GM19452 (cell line): ENCODE measurements around the gene ENTREP3.
"Not testable (repeated sequence)": the region's sequence is repeated elsewhere in the genome, so short reads cannot be mapped to it uniquely, and the experiment has no call there.

Experiments
- ATAC-seq: cut with Tn5 transposase; IDR thresholded peaks from one replicate; pipeline ENCODE4 v1.9.1; 2021; ENCODE audit not compliant: unreplicated experiment

Gene ENTREP3

DNA sequence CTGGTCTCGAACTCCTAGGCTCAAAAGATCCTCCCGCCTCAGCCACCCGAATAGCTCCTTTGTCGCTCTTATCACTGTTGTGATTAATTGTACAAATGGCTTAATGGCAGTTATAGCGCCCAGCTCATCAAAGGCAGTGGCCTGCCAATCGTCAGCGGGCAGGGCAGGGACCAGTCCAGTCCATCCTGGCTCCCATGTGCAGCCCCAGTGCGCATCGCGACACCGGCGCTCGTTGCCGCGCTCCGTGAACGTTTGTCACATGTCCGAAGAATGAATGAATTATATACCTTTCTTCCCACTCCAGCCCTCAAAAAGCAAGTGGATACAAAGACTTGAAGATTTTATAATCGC, 28.4 kb downstream of the ENTREP3 start:
- ATAC-seq, result peak; percentile 35

- ATAC-seq, result peak; percentile 15
These were observed 28.9 kb downstream of the ENTREP3 start for GRCh38 chr1:155226188-155226909.

DNA sequence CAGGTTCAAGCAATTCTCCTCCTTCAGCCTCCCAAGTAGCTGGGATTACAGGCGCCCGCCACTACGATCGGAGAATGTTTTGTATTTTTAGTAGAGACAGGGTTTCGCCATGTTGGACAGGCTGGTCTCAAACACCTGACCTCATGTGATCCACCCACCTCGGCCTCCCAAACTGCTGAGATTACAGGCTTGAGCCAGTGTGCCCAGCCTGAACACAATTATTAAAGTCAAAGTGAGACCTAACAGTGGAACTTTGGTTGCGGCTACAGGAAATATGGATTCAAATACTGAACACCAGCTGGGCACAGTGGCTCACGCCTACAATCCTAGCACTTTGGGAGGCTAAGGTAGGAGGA, 29.9 kb downstream of the ENTREP3 start:
- not testable (repeated sequence) for ATAC-seq

GRCh38 chr1:155223047-155223446, 32.2 kb downstream of the ENTREP3 start:
- ATAC-seq, result no peak

- ATAC-seq, result not testable (repeated sequence)
These were observed 34.9 kb downstream of the ENTREP3 start for GRCh38 chr1:155220211-155220965.

DNA sequence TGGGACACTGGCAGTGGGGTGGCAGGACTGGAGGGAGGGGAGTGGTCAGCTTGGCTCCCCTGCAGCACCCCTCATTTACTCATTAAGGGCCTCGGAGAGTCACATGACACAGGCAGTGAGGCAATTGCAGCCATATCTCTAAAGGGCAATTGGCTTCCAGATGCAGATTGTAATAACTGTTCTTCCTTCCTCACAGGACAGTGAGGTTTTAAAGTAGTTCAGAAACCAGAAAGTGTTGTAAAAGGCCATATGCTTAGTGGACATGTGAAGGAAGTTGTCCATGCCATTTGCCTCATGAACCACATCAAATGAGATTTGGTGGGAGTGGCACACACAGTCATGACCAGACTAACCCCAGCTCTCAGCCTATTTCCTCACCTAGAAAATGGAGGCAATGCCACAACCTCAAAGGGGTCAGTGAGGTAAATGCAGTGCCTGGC, 35.7 kb downstream of the ENTREP3 start:
- ATAC-seq, result no peak

DNA sequence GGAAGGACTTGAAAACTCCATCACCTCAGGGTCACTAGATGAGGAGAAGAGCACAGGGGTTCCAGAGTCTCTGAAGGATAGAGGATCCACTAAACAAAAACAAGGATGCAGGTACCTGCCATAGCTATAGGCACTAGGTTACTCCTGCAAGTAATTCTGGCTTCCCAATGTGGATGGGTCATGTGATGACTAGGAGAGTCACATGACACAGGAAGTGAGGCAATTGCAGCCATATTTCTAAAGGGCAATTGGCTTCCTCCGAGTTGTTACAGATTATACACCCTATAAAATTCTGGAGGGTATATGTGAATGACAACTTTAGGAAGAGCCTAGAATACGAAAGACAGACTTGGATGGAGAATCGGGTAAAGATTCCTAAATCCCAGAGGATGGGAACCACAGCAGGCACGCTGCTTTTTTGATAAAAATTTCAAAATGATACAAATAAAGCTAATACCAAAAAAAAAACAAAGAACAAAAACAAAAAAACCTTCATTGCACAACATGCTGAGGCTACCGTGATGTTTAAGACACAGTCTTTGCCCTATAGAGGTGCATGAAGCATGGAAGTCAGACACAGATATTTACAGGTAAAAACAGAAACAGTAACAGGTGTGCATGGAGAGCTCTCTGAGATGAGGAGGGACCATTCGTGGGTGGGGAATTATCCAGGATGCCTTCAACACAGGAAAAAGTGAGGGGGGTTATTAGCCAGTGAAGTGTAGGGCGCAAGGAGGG, 36.3 kb downstream of the ENTREP3 start:
- no peak for ATAC-seq

DNA sequence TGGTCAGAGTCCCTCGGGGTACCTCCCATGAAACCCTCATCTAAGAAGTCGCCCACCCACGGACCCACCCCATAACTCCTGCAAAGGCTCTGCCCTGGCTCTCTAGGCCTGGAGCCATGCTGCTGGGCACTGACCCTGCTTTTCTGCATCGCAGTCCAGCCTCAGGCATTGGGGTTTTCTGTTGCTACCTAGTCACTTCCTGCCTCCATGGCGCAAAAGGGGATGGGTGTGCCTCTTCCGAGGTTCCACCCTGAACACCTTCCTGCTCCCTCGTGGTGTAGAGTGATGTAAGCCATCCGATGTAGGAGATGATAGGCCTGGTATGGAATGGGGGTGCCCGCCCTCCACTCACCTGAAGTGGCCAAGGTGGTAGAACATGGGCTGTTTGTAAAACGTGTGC, 40.6 kb downstream of the ENTREP3 start:
- ATAC-seq, result not testable (repeated sequence)

- ATAC-seq, result not testable (repeated sequence)
These were observed 43.2 kb downstream of the ENTREP3 start for GRCh38 chr1:155212051-155212440.

GRCh38 chr1:155211381-155212050, 43.8 kb downstream of the ENTREP3 start:
- not testable (repeated sequence) for ATAC-seq

- ATAC-seq, result no peak
These were observed 44.8 kb downstream of the ENTREP3 start for GRCh38 chr1:155210314-155211104.

DNA sequence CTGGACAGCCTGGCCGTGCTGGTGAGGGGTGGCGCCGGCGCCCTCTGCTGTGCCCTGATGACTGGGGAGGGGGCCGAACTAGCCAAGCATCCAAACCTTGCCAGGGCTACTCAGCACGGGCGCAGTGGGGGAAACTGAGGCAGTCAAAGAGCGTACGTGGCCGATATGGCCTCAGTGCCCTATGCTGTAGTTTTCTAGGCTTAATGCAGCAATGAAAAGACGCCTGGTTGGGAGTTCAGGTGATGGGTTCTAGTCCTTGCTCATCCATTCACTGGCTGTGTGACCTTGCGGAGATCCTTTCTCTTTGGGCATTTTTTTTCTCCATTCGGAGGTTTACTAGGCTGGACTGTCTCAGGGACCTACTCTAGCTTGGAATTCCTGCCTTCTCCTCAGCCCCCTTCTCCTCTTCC, 46.0 kb downstream of the ENTREP3 start:
- ATAC-seq, result no peak

GRCh38 chr1:155208541-155209311, 46.6 kb downstream of the ENTREP3 start, which contains the start of gene MTX1:
TSS of gene MTX1 (plus strand) at chr1:155208695. CDS start at chr1:155208805, 110 bp downstream.
- ATAC-seq, result peak; percentile 72

DNA sequence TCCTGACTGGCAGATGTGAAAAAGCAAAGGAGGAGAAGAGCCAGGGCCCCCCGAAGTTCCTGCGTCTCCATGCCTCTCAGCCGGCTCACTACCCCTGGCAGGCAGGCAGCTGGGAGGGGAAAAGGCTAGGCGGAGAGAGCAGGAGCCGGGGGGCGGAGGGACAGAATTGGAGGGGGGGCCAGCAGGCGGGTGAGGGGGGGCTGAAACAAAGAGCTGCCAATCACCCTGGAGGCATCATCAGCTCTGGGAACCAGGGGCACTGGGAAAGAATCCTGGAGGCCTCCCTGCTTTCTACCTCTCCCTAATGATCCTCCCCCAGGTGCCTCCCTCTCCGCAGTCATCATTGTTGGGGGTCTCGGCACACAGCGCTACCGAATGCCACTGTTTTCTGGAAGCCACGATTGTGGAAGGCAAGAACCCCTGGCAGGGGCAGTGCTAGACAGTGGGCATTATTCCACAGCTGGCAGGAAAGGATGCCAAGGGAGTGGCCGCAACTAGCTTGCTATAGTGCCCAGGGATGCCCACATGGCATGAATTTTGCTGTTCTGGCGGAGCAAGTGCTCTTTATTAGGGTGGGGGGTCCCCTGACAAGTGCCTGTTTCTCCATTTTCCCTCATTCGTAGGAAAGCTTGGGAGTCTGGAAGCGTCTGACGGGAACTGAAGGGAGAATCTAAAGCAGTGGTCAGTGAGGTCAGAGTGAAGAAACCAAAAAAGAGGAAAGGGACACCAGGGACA, 47.3 kb downstream of the ENTREP3 start, which contains the start of gene THBS3:
THBS3 (minus strand) TSS at position 92 of the 735 bp plus-strand sequence; CDS start at position 71, 21 bp downstream.
- ATAC-seq, result no peak

DNA sequence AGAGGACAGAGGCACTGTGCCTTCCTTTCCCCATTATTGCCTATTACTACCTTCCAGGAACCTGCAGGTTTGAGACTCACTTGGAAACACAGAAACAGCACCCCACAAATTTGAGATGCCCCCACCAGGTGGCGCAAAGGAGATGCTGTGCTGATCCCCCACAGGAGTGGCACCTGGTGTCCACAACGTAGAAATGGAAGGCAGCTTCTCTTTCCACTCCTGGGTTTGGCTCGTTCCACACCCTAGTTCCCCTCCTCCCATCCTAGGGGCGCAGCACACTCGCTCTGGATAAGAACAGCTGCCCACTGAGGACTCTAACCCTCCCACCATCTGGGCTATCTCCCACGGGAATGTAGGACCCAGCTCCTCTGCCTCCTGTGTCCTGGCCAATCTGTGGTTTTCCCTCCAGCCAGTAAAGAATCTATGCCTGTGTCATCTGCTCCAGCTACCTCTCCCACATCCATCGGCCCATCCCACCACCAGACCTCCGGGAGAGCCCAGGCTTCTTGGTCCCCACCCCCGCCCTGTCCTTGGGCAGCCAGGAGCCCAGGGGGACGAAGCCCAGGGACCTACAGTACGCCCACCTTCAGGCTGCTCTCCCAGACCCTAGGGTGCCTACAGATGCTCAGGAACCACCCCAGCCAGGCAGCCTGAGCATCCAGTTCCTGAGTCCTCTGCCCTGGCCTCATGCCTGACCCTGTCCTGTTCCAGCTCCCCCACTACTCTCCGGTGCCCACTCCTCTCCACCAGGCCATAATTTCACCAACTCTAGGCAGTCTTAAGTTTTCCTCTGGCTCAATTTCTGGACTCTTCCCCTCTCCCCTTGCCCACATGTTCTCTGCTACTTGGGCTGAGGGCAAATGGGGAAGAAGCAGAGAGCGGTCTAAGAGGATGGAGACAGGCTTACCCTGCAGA, 48.1 kb downstream of the ENTREP3 start:
- ATAC-seq, result no peak

DNA sequence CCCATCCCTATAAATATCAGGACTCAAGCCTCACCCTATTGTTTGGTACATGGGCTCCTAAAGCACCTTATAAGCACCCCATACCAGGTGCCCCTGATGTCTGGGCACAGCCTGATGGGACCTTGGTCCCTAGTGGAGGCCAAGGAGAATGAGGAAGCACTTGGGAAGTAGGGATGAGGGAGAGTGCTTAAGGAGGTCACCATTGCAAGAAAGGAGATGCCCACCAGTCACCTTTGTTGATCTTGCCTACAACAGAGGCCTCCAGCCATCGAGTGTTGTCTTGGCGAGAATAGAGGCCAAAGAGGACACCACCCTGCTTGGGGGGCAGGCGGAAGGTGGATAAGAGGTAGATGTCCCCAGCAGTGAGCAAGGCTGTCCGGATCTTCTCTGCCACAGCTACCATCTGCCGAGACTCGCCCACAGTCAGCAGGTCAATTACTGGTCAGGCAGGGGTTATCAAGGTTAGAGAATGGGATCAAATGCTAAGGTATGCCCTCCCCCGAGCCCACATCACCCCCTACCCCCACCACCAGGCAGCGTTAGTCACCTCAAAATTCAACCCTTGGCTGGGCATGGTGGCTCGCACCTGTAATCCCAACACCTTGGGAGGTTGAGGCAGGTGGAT, 49.2 kb downstream of the ENTREP3 start:
- no peak for ATAC-seq

DNA sequence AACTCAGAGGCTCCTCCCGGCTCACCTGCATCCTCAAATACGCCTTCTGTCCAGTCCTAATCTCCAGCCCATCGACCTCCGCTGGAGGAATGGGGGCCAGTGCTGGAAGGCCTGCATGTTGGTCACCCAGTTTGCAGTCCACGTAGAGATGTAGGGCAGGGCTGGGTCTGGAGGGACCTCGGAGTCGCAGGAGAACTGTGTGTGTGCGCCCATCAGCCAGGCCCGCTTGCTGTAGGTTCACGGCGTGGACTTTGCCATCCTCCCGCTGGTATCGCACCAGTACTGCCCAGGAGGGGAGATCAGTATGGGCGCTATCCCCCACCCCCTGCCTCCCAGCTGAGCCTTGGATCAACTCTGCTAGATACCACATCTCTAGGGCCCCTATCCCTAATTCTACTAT, 50.2 kb downstream of the ENTREP3 start:
- no peak for ATAC-seq
